ENCODE measurements around the gene NKX2-1. TPM values are rescaled to one million over a fixed set of nuclear protein-coding genes. Genes with fewer than 3 reads are reported as not detected.
"Not testable (repeated sequence)": the region's sequence is repeated elsewhere in the genome, so short reads cannot be mapped to it uniquely, and the experiment has no call there.

Gene NKX2-1
- total and polyA plus RNA-seq, 4 donors: 53.4 to 236 (median 170) TPM

DNA sequence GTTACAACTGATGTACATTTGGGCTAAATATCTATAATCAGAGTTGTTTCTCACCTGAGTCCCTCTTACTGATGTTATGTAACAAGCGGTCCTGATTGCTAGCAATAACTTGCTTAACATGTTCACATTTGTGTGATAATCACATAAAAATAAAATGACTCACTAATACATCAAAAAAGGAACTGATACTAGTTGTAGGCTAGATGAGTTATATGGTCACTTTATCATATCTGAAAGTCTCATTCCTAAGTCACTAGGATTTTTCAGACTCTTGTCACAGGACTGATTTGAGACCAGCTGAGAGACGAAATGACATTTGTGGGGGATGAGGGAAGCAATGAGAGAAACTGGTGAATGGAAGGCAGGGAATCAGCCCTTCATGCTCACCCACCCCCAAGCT is 34.3 kb downstream of the NKX2-1 start:
- ATAC-seq (ENCODE audit: insufficient read depth, low FRiP score) (no peak), DNase-seq (no peak)
- 77 to 80% methylated on average over 2 of the region's 2 CpGs for WGBS, 2 donors
- no peak overlapping the region for H3K4me3 ChIP-seq
- H3K9ac ChIP-seq (ENCODE audit: insufficient read depth in 1 of 2, low read length in 2 of 2): no peak overlapping the region
- H3K4me1 ChIP-seq (ENCODE audit: control insufficient read depth in 5 of 5, insufficient read depth in 5 of 5, low read length in 5 of 5): peaks cover 0 to 1% (median 0%) of the 10 kb centered on the region in 5 donors
- H3K27ac ChIP-seq (ENCODE audit: low read depth in 1 of 2, low read length in 1 of 2): no peak overlapping the region
- TF ChIP-seq CTCF (IDR thresholded peaks at IDR 0.05; ENCODE audit: control extremely low read depth, extremely low read depth): no peak
- H3K36me3 ChIP-seq (ENCODE audit: control insufficient read depth in 4 of 4, insufficient read depth in 4 of 4, low read length in 4 of 4): no peaks in the 10 kb centered on the region
- H3K27me3 ChIP-seq (ENCODE audit: control insufficient read depth in 3 of 3, insufficient read depth in 3 of 3, low read length in 2 of 3): no peaks in the 10 kb centered on the region
- H3K9me3 ChIP-seq (ENCODE audit: control insufficient read depth in 4 of 4, insufficient read depth in 3 of 4, low read length in 3 of 4): no peaks in the 10 kb centered on the region

GRCh38 chr14:36479344-36479743 is 40.7 kb downstream of the NKX2-1 start:
- DNase-seq (no peak), ATAC-seq (ENCODE audit: insufficient read depth, low FRiP score) (no peak)
- Histone ChIP-seq H3K27ac (ENCODE audit: low read depth in 1 of 2, low read length in 1 of 2) (no peak overlapping the region), H3K4me1 (ENCODE audit: control insufficient read depth in 5 of 5, insufficient read depth in 5 of 5, low read length in 5 of 5) (no peaks in the 10 kb centered on the region), H3K27me3 (ENCODE audit: control insufficient read depth in 3 of 3, insufficient read depth in 3 of 3, low read length in 2 of 3) (no peaks in the 10 kb centered on the region), H3K4me3 (no peak overlapping the region), H3K36me3 (ENCODE audit: control insufficient read depth in 4 of 4, insufficient read depth in 4 of 4, low read length in 4 of 4) (peaks cover 0 to 2% (median 0%) of the 10 kb centered on the region in 4 donors), H3K9me3 (ENCODE audit: control insufficient read depth in 4 of 4, insufficient read depth in 3 of 4, low read length in 3 of 4) (peaks cover 0 to 2% (median 0%) of the 10 kb centered on the region in 4 donors), H3K9ac (ENCODE audit: insufficient read depth in 1 of 2, low read length in 2 of 2) (no peak overlapping the region)
- no peak for TF ChIP-seq CTCF (IDR thresholded peaks at IDR 0.05; ENCODE audit: control extremely low read depth, extremely low read depth)
- 82 to 83% methylated on average over 4 of the region's 4 CpGs for WGBS, 2 donors

GRCh38 chr14:36478782-36479181 is 41.2 kb downstream of the NKX2-1 start:
- Histone ChIP-seq H3K4me1 (ENCODE audit: control insufficient read depth in 5 of 5, insufficient read depth in 5 of 5, low read length in 5 of 5) (no peaks in the 10 kb centered on the region), H3K27me3 (ENCODE audit: control insufficient read depth in 3 of 3, insufficient read depth in 3 of 3, low read length in 2 of 3) (no peaks in the 10 kb centered on the region), H3K36me3 (ENCODE audit: control insufficient read depth in 4 of 4, insufficient read depth in 4 of 4, low read length in 4 of 4) (peaks cover 0 to 2% (median 0%) of the 10 kb centered on the region in 4 donors), H3K9ac (ENCODE audit: insufficient read depth in 1 of 2, low read length in 2 of 2) (no peak overlapping the region), H3K27ac (ENCODE audit: low read depth in 1 of 2, low read length in 1 of 2) (no peak overlapping the region), H3K4me3 (no peak overlapping the region), H3K9me3 (ENCODE audit: control insufficient read depth in 4 of 4, insufficient read depth in 3 of 4, low read length in 3 of 4) (peaks cover 0 to 2% (median 0%) of the 10 kb centered on the region in 4 donors)
- no peak for ATAC-seq (ENCODE audit: insufficient read depth, low FRiP score)
- no peak for TF ChIP-seq CTCF (IDR thresholded peaks at IDR 0.05; ENCODE audit: control extremely low read depth, extremely low read depth)
- 0 to 35% methylated on average over 1 of the region's 1 CpG for WGBS, 2 donors
- no peak for DNase-seq

GRCh38 chr14:36477266-36477665 is 42.8 kb downstream of the NKX2-1 start:
- TF ChIP-seq CTCF (IDR thresholded peaks at IDR 0.05; ENCODE audit: control extremely low read depth, extremely low read depth): no peak
- no peak overlapping the region for H3K9ac ChIP-seq (ENCODE audit: insufficient read depth in 1 of 2, low read length in 2 of 2)
- H3K4me3 ChIP-seq: no peak overlapping the region
- no peaks in the 10 kb centered on the region for H3K27me3 ChIP-seq (ENCODE audit: control insufficient read depth in 3 of 3, insufficient read depth in 3 of 3, low read length in 2 of 3)
- peaks cover 0 to 3% (median 0%) of the 10 kb centered on the region in 4 donors for H3K9me3 ChIP-seq (ENCODE audit: control insufficient read depth in 4 of 4, insufficient read depth in 3 of 4, low read length in 3 of 4)
- no peaks in the 10 kb centered on the region for H3K4me1 ChIP-seq (ENCODE audit: control insufficient read depth in 5 of 5, insufficient read depth in 5 of 5, low read length in 5 of 5)
- no peak for ATAC-seq (ENCODE audit: insufficient read depth, low FRiP score)
- H3K27ac ChIP-seq (ENCODE audit: low read depth in 1 of 2, low read length in 1 of 2): no peak overlapping the region
- WGBS, 2 donors: 72% methylated on average over 6 of the region's 6 CpGs
- peaks cover 0 to 2% (median 0%) of the 10 kb centered on the region in 4 donors for H3K36me3 ChIP-seq (ENCODE audit: control insufficient read depth in 4 of 4, insufficient read depth in 4 of 4, low read length in 4 of 4)
- DNase-seq: no peak

- ATAC-seq (ENCODE audit: insufficient read depth, low FRiP score); H3K4me1 ChIP-seq (ENCODE audit: control insufficient read depth in 5 of 5, insufficient read depth in 5 of 5, low read length in 5 of 5); H3K4me3 ChIP-seq; H3K27ac ChIP-seq (ENCODE audit: low read depth in 1 of 2, low read length in 1 of 2); DNase-seq; H3K27me3 ChIP-seq (ENCODE audit: control insufficient read depth in 3 of 3, insufficient read depth in 3 of 3, low read length in 2 of 3); H3K36me3 ChIP-seq (ENCODE audit: control insufficient read depth in 4 of 4, insufficient read depth in 4 of 4, low read length in 4 of 4); H3K9ac ChIP-seq (ENCODE audit: insufficient read depth in 1 of 2, low read length in 2 of 2); H3K9me3 ChIP-seq (ENCODE audit: control insufficient read depth in 4 of 4, insufficient read depth in 3 of 4, low read length in 3 of 4): not testable (repeated sequence)
- WGBS, 2 donors: 89 to 94% methylated on average over 7 of the region's 7 CpGs
Observed at GRCh38 chr14:36476061-36476460, 44.0 kb downstream of the NKX2-1 start.

Measured in lung (tissue), 12 donors.